Measurements from ENCODE around the gene TMEM119. TPM values are rescaled to one million over a fixed set of nuclear protein-coding genes. Genes with fewer than 3 reads are reported as not detected.
A peak's percentile ranks its signal among the peaks of the same experiment; 100 is the strongest.
"Not testable (repeated sequence)": the region's sequence is repeated elsewhere in the genome, so short reads cannot be mapped to it uniquely, and the experiment has no call there.

TMEM119 gene
- total RNA-seq, 3 donors from 2014 or later = 12.1 to 21.0 (median 12.5) TPM

GRCh38 chr12:108620236-108620879 is 22.5 kb upstream of the TMEM119 start:
- no peaks in the 10 kb centered on the region for H3K36me3 ChIP-seq
- H3K4me1 ChIP-seq = no peaks in the 10 kb centered on the region
- DNase-seq (ENCODE audit: low spot score in 2 of 2) = no peak
- no peak overlapping the region for H3K4me3 ChIP-seq
- TF ChIP-seq POLR2AphosphoS5 (IDR thresholded peaks at IDR 0.05) = no peak
- no peak for TF ChIP-seq CTCF (IDR thresholded peaks at IDR 0.05)
- no peak for TF ChIP-seq POLR2A (IDR thresholded peaks at IDR 0.05)
- no peak overlapping the region for H3K27ac ChIP-seq
- H3K9me3 ChIP-seq = no peaks in the 10 kb centered on the region
- intact Hi-C loops (cut with DNase I; ENCODE audit: low total_unique reads) = loop anchor here (5.0 kb wide), 1 partner anchor 1638 kb away; no protein-coding TSS in a partner anchor
- H3K27me3 ChIP-seq = no peaks in the 10 kb centered on the region

- Histone ChIP-seq H3K27me3 (no peaks in the 10 kb centered on the region), H3K4me3 (no peak overlapping the region), H3K9me3 (no peaks in the 10 kb centered on the region), H3K36me3 (no peaks in the 10 kb centered on the region), H3K4me1 (no peaks in the 10 kb centered on the region), H3K27ac (no peak overlapping the region)
- intact Hi-C loops (cut with DNase I; ENCODE audit: low total_unique reads) = loop anchor here (5.0 kb wide), 2 partner anchors 52 to 1637 kb away; no protein-coding TSS in a partner anchor
- no peak for DNase-seq (ENCODE audit: low spot score in 2 of 2)
- TF ChIP-seq POLR2AphosphoS5 (IDR thresholded peaks at IDR 0.05) (no peak), POLR2A (IDR thresholded peaks at IDR 0.05) (no peak), CTCF (IDR thresholded peaks at IDR 0.05) (no peak)
Observed at GRCh38 chr12:108619369-108620160, 21.7 kb upstream of the TMEM119 start.

GRCh38 chr12:108618953-108619274 is 21.0 kb upstream of the TMEM119 start:
- DNase-seq (ENCODE audit: low spot score in 2 of 2); H3K4me1 ChIP-seq; H3K4me3 ChIP-seq; H3K27ac ChIP-seq; H3K27me3 ChIP-seq; H3K9me3 ChIP-seq; H3K36me3 ChIP-seq: not testable (repeated sequence)
- intact Hi-C loops (cut with DNase I; ENCODE audit: low total_unique reads) = loop anchor here (5.0 kb wide), 1 partner anchor 52 kb away; no protein-coding TSS in a partner anchor

- peak; percentile 65 to 76 for DNase-seq (ENCODE audit: low spot score in 2 of 2)
- intact Hi-C loops (cut with DNase I; ENCODE audit: low total_unique reads) = loop anchor here (5.0 kb wide), 1 partner anchor 51 kb away; no protein-coding TSS in a partner anchor
- Histone ChIP-seq H3K36me3 (no peaks in the 10 kb centered on the region), H3K27me3 (no peaks in the 10 kb centered on the region), H3K9me3 (no peaks in the 10 kb centered on the region), H3K4me3 (no peak overlapping the region), H3K4me1 (no peaks in the 10 kb centered on the region), H3K27ac (no peak overlapping the region)
- TF ChIP-seq CTCF (IDR thresholded peaks at IDR 0.05) = peak; percentile 89 to 95 (median 95)
- TF ChIP-seq POLR2AphosphoS5 (IDR thresholded peaks at IDR 0.05) = peak in 2 of 3 donors; percentile 32 to 55
- no peak for TF ChIP-seq POLR2A (IDR thresholded peaks at IDR 0.05)
Observed at GRCh38 chr12:108618079-108618952, 20.4 kb upstream of the TMEM119 start.
